Thoracic aorta (tissue), 2 donors: ENCODE data around the gene KCND3. TPM values are rescaled to one million over a fixed set of nuclear protein-coding genes. Genes with fewer than 3 reads are reported as not detected.
"Not testable (repeated sequence)": the region's sequence is repeated elsewhere in the genome, so short reads cannot be mapped to it uniquely, and the experiment has no call there.

Experiments
- ATAC-seq: fragments of 150-250 bp; one replicate; pipeline ENCODE4 v1.8.0; 2017; ENCODE audit warnings: low read depth; ENCODE audit not compliant: insufficient number of reproducible peaks, low FRiP score
- DNase-seq: peaks from one replicate; pipeline ENCODE4 v3.0.0-alpha.2; 2020; ENCODE audit warnings: low spot score
- H3K27ac ChIP-seq, 2 donors: fragments of 200-600 bp; sonication (generic); 1 replicate in 1 of 2; 2 replicates in 1 of 2; pipeline ENCODE4 v1.5.1; 2016; ENCODE audit warnings: mild to moderate bottlenecking in 2 of 2, moderate library complexity in 2 of 2
- H3K27me3 ChIP-seq: fragments of 200-600 bp; sonication (generic); replicated peaks from 2 replicates; pipeline ENCODE4 v1.6.0; 2016; ENCODE audit warnings: mild to moderate bottlenecking; ENCODE audit not compliant: insufficient read depth
- H3K36me3 ChIP-seq: fragments of 200-600 bp; sonication (generic); one replicate; pipeline ENCODE4 v1.5.1; 2016
- H3K4me1 ChIP-seq, 2 donors: fragments of 200-600 bp; sonication (generic); 1 replicate in 1 of 2; 2 replicates in 1 of 2; pipeline versions ENCODE4 v1.5.1 to v1.6.0; 2016; ENCODE audit warnings: low read depth in 2 of 2, mild to moderate bottlenecking in 1 of 2; ENCODE audit not compliant: control insufficient read depth in 1 of 2
- H3K4me3 ChIP-seq: fragments of 200-600 bp; sonication (generic); 2 replicates; pipeline ENCODE4 v1.5.1; 2016; ENCODE audit warnings: mild to moderate bottlenecking
- H3K9me3 ChIP-seq: fragments of 200-600 bp; sonication (generic); 2 replicates; pipeline ENCODE4 v1.5.1; 2016
- CTCF ChIP-seq: fragments of 200-600 bp; sonication (generic); IDR thresholded peaks from one replicate; pipeline ENCODE4 v1.5.1; 2019; ENCODE audit warnings: antibody characterized with exemption
- total RNA-seq, 2 donors: library from RNA; depleted of rRNA; stranded (reverse); fragments of >200 nt; gene quantifications; one replicate each; pipeline versions ENCODE4 v1.1.0 to v1.2.3, GENCODE V29; 2016

KCND3 gene
- total RNA-seq, 2 donors from 2014 or later = 12.3 to 16.6 TPM

GRCh38 chr1:111801071-111801850 is 188.2 kb downstream of the KCND3 start:
- H3K36me3 ChIP-seq = no peaks in the 10 kb centered on the region
- DNase-seq = no peak
- H3K4me3 ChIP-seq = no peak overlapping the region
- H3K4me1 ChIP-seq = no peaks in the 10 kb centered on the region
- no peak for ATAC-seq
- H3K9me3 ChIP-seq = no peaks in the 10 kb centered on the region
- TF ChIP-seq CTCF = peak; percentile 41
- no peak overlapping the region for H3K27ac ChIP-seq
- no peaks in the 10 kb centered on the region for H3K27me3 ChIP-seq

- not testable (repeated sequence) for H3K27ac ChIP-seq
These were observed 189.7 kb downstream of the KCND3 start for GRCh38 chr1:111799722-111800121.

GRCh38 chr1:111798580-111798979 is 190.9 kb downstream of the KCND3 start:
- TF ChIP-seq CTCF = no peak
- Histone ChIP-seq H3K4me1 (no peaks in the 10 kb centered on the region), H3K36me3 (no peaks in the 10 kb centered on the region), H3K9me3 (no peaks in the 10 kb centered on the region), H3K27ac (no peak overlapping the region), H3K27me3 (no peaks in the 10 kb centered on the region), H3K4me3 (no peak overlapping the region)
- ATAC-seq = no peak
- no peak for DNase-seq

More at GRCh38 chr1:111799722-111800121, 189.7 kb downstream of the KCND3 start:
- not testable (repeated sequence) for DNase-seq, ATAC-seq, H3K27me3 ChIP-seq, H3K9me3 ChIP-seq, H3K4me1 ChIP-seq, H3K4me3 ChIP-seq, H3K36me3 ChIP-seq

- no peaks in the 10 kb centered on the region for H3K4me1 ChIP-seq
- no peaks in the 10 kb centered on the region for H3K9me3 ChIP-seq
- no peaks in the 10 kb centered on the region for H3K36me3 ChIP-seq
- no peak for TF ChIP-seq CTCF
- no peak for DNase-seq
- H3K4me3 ChIP-seq = no peak overlapping the region
- no peaks in the 10 kb centered on the region for H3K27me3 ChIP-seq
- ATAC-seq = no peak
- no peak overlapping the region for H3K27ac ChIP-seq
These were observed 194.1 kb downstream of the KCND3 start for GRCh38 chr1:111795401-111795800.

GRCh38 chr1:111793923-111794322 is 195.5 kb downstream of the KCND3 start:
- DNase-seq = no peak
- Histone ChIP-seq H3K36me3 (no peaks in the 10 kb centered on the region), H3K4me1 (no peaks in the 10 kb centered on the region), H3K9me3 (no peaks in the 10 kb centered on the region), H3K27me3 (no peaks in the 10 kb centered on the region), H3K27ac (no peak overlapping the region), H3K4me3 (no peak overlapping the region)
- ATAC-seq = no peak
- no peak for TF ChIP-seq CTCF

GRCh38 chr1:111792249-111792648 is 197.2 kb downstream of the KCND3 start:
- DNase-seq = no peak
- no peak for ATAC-seq
- no peak for TF ChIP-seq CTCF

More at GRCh38 chr1:111792249-111792648, 197.2 kb downstream of the KCND3 start:
- Histone ChIP-seq H3K27ac (no peak overlapping the region), H3K27me3 (no peaks in the 10 kb centered on the region), H3K9me3 (no peaks in the 10 kb centered on the region), H3K36me3 (no peaks in the 10 kb centered on the region), H3K4me1 (no peaks in the 10 kb centered on the region), H3K4me3 (no peak overlapping the region)
